Nephron (organoid): ENCODE data around the gene XRRA1.

Experiments
- H3K27ac Mint-ChIP-seq, 3 experiments: 2 replicates each; pipeline ENCODE4 v1.8.0; 2020; ENCODE audit warnings: mixed read lengths in 3 of 3, mild to moderate bottlenecking in 2 of 3, moderate library complexity in 1 of 3
- H3K27me3 Mint-ChIP-seq: 2 replicates; pipeline ENCODE4 v1.8.0; 2021; ENCODE audit warnings: low read depth, mild to moderate bottlenecking, moderate library complexity, mixed read lengths
- H3K36me3 Mint-ChIP-seq: 2 replicates; pipeline ENCODE4 v1.8.0; 2020; ENCODE audit warnings: low read depth, mixed read lengths
- H3K4me1 Mint-ChIP-seq: 2 replicates; pipeline ENCODE4 v1.8.0; 2020; ENCODE audit warnings: mixed read lengths
- H3K4me3 Mint-ChIP-seq, 3 experiments: 2 replicates each; pipeline ENCODE4 v1.8.0; 2020; ENCODE audit warnings: mild to moderate bottlenecking in 3 of 3, mixed read lengths in 3 of 3, moderate library complexity in 2 of 3
- H3K9me3 Mint-ChIP-seq: 2 replicates; pipeline ENCODE4 v1.8.0; 2020; ENCODE audit warnings: mixed read lengths
- CTCF ChIP-seq, 3 experiments: fragments of 200-600 bp; sonication (generic); IDR thresholded peaks; one replicate each; pipeline ENCODE4 v1.5.0; 2021; ENCODE audit warnings: antibody characterized with exemption in 3 of 3; ENCODE audit not compliant: unreplicated experiment in 3 of 3

Gene XRRA1

GRCh38 chr11:74948546-74948897 is 369 bp downstream of the XRRA1 start:
- Mint-ChIP-seq H3K27me3 (no peaks in the 10 kb centered on the region), H3K4me3 (peak overlapping the region; percentile 94 to 96 (median 95)), H3K4me1 (peaks cover 21% of the 10 kb centered on the region), H3K36me3 (peaks cover 18% of the 10 kb centered on the region), H3K9me3 (no peaks in the 10 kb centered on the region), H3K27ac (peak overlapping the region; percentile 69 to 93 (median 74))
- TF ChIP-seq CTCF (IDR thresholded peaks at IDR 0.05; ENCODE audit: unreplicated experiment in 3 of 3), result no peak

GRCh38 chr11:74942073-74942759 is 6.7 kb downstream of the XRRA1 start:
- Mint-ChIP-seq H3K4me3 (peak overlapping the region in 1 of 3 experiments; percentile 12), H3K27ac (no peak overlapping the region), H3K9me3 (no peaks in the 10 kb centered on the region), H3K36me3 (peaks cover 21% of the 10 kb centered on the region), H3K27me3 (no peaks in the 10 kb centered on the region), H3K4me1 (no peaks in the 10 kb centered on the region)
- no peak for TF ChIP-seq CTCF (IDR thresholded peaks at IDR 0.05; ENCODE audit: unreplicated experiment in 3 of 3)

GRCh38 chr11:74941492-74941891 is 7.4 kb downstream of the XRRA1 start:
- Mint-ChIP-seq H3K4me3 (no peak overlapping the region), H3K36me3 (peaks cover 26% of the 10 kb centered on the region), H3K27me3 (no peaks in the 10 kb centered on the region), H3K9me3 (no peaks in the 10 kb centered on the region), H3K27ac (no peak overlapping the region), H3K4me1 (no peaks in the 10 kb centered on the region)
- no peak for TF ChIP-seq CTCF (IDR thresholded peaks at IDR 0.05; ENCODE audit: unreplicated experiment in 3 of 3)

GRCh38 chr11:74937696-74938475 is 11.0 kb downstream of the XRRA1 start:
- Mint-ChIP-seq H3K4me3 (no peak overlapping the region), H3K9me3 (no peaks in the 10 kb centered on the region), H3K4me1 (no peaks in the 10 kb centered on the region), H3K36me3 (peaks cover 39% of the 10 kb centered on the region), H3K27me3 (no peaks in the 10 kb centered on the region), H3K27ac (no peak overlapping the region)
- no peak for TF ChIP-seq CTCF (IDR thresholded peaks at IDR 0.05; ENCODE audit: unreplicated experiment in 3 of 3)

GRCh38 chr11:74936976-74937375 is 11.9 kb downstream of the XRRA1 start:
- no peaks in the 10 kb centered on the region for H3K4me1 Mint-ChIP-seq
- no peak overlapping the region for H3K27ac Mint-ChIP-seq
- no peak overlapping the region for H3K4me3 Mint-ChIP-seq
- no peak for TF ChIP-seq CTCF (IDR thresholded peaks at IDR 0.05; ENCODE audit: unreplicated experiment in 3 of 3)
- no peaks in the 10 kb centered on the region for H3K27me3 Mint-ChIP-seq
- H3K36me3 Mint-ChIP-seq, result peaks cover 39% of the 10 kb centered on the region
- no peaks in the 10 kb centered on the region for H3K9me3 Mint-ChIP-seq
